Stimulated activated CD4-positive, alpha-beta T cell treated with anti-CD3 and anti-CD28 coated beads, Interleukin-4, amount 100 ng/mL, for 1 hour (primary cell): ENCODE measurements around the gene TSPAN18.

Experiments used
- DNase-seq: peaks from one replicate; pipeline ENCODE4 v3.0.0-alpha.2; 2020

The TSPAN18 gene

DNA sequence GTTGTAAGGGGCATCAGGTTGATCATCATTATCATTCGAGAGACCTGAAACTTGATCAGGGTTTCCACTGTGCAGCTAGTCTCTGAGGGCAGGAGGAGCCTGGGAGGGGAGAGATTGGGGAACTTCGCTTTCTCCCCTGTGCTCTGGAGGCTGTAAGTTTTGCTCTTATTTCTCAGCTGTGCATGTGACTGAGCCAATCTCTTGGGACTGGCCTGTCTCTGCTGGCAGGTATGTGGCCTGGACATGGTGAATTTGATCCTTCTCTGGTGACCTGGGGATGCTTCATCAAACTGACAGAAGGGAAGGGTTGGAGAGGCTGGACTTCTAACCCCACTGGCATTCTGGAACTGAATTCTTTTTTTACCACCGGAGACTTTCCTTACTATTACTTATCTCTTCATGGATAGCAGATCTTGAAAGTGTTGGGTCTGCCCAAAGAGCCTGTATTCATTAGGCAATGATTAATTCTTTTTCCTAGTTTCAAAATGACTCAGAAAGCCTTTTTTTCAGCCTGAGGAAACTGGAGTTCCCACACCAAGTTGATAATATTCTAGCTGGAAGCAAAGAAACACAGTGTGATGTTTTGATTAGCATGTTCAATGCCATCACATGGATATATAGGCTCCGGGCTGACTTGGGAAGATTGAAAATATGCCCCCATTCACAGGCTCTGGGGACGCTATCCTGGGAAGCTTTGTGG lies 36.5 kb downstream of the TSPAN18 start:
- DNase-seq: no peak

DNA sequence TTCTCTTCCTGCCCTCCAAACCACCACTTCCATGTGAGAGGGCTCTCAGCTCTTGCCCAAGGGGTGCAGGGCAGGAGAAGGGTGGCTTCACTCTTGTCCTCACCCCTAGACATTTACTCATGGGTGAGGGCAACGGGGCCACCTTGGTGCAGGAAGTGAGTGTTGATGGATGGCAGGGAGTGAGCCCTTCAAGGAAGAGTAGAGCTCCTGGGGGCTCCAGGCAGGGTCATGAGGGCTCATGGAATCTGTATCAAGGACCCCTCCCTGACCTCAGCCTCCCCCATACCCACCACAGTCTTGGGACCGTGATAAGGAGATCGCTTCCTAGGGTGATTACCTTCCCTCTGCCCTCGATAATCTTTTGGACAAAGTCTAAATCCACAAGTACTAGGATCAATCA lies 37.8 kb downstream of the TSPAN18 start:
- DNase-seq: no peak

DNA sequence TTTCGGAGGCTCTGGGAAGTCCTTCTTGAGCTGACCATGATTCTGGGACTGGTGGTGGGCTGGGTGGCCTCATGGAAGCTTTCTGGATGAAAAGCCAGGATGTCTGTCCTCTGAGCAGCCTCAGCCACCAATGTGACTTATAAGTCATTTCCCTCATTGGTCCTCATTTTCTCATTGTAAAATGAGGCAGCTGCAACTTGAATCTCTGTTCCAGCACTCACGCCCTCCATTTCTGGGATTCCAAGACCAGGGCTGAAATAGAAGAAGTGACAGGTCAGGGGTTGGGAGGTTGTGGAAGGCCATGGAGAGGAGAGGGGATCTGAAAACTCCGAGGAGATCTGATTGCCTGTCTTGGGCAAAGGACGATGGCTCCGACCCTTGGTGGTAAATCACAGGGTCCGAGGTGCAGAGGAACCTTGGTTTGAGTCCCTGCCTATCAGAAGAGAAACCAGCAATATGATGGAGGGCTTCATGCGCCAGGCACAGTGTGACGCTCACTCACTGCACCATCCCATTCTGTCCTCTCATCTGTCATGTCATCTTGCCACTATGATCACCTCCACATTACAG lies 38.3 kb downstream of the TSPAN18 start:
- DNase-seq: no peak

DNA sequence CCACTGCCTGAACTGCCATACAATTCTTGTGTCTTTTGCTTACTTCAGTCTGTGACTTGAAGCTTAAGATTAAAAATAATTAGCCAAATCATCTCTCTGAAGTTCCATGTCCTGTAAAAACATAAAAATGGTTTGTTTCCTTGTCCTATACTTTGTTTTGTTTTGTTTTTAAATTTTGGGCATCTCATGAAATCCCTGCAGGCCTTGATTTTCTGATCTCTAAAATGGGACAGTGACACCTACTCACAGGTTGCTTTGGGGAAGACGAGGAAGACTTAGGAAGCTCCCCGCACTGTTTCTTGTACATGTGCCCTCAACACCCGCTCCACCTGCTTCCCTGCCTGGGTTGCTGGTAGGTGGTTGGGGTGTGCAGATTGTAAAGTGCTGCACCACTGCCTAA lies 38.9 kb downstream of the TSPAN18 start:
- DNase-seq: no peak

DNA sequence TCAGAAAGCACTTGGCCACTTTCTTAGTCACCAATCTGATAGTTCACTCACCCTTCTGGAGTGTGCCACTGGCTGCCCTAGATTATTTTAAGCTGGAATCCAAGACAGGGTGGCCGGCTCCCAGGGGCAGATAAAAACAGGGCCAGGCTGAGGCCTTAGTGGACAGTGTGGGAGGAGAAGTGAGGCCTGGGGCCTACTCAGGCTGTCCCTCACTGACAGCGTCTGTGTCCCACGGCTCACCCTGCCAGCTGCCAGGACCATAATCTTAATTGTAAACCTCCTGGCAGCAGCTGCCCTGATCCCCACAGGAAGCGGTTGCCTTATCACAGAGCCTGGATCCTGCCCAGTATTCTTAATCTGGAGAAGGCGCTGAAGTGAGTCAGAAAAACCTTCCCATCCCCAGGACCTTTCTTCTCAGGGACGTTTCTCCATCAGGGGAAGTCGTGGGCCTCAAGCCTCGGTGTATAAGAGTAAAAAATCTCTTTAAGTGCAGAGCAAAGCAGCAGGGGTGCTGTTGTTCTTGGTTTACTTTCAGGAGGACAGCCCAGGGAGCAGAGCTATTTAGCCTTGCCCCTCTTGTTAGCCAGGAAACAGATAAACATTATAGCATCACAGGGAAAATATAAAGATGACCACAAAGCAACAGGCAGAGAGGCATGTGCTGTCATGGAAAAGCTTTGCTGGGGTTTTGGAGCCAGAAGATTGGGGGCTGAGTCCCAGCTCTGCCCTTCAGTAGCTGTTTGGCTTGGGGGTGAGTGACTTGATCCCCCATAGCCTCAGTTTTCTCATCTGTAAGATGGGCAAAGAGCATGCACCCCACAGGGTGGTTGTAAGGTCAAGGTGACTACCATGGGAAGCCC lies 39.6 kb downstream of the TSPAN18 start:
- no peak for DNase-seq

DNA sequence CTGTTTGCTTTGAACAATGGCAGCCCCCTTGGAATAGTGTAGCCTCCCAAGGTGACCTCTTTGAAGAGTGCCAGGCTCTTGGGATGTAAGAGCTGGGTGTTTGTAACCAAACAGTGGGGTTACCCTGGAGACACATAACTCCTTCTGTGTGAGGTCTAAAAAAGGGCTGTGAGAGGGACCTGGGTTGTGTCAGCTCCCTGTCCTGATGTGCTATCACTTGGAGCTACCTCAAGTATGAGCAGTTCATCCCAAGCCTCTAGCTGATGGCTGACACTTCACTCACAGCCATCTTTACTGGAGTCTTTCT lies 40.2 kb downstream of the TSPAN18 start:
- no peak for DNase-seq

DNA sequence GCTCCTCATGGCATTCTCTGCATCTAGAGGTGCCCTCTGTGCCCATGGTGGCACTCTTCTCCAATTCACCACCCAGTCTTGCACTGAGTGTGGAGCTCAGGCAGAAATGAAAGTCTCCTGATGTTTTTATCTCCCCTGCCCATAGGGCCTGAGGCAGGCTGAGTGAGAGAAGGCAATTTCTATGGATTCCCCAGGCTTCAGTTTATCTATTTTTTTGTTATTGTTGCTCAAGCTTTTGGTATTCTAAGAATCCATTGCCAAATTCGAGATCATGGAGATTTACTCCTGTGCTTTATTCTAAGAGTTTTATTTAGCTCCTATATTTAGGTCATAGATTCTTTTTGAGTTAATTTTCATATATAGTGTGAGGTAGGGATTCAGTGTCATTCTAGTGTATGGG lies 40.7 kb downstream of the TSPAN18 start:
- DNase-seq: no peak

DNA sequence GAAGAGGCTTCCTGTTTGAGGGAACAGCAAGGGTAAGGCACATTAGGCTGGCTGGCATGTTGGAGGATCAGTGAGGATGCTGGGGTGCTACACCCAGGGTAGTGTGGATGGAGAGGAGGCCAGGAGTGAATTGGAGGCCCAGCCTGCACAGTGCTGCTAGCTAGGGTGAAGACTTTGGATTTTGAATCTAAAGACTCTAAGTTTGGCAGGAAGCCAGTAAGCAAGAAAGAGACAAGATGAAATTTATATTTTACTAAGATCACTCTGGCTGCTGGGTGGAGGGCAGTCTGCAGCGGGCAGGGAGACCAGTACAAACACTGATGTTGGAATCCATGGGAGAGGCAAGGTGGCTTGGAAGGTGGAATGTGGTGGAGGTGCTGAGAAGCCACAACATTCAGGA lies 43.6 kb downstream of the TSPAN18 start:
- DNase-seq: no peak

DNA sequence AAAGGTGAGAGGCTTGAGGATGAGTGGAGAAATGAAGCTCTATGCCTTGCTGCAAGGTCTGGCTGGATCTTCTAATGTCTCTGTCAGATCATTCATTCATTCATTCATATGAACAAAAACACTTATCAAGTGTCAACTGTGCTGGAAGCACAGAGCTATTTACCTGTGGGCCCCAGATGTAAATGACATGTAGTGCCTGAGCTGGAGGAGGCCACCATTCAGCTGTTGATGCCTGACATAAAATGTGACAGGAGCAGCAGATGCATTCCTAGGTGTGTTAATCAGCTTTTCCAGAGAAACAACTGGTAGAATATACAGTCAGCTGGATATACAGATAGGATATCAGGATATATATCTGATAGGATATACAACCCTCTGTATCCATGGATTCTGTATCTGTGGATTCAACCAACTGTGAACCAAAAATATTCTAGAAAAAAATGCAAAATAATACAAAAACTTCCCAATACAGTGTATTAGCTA lies 44.5 kb downstream of the TSPAN18 start:
- no peak for DNase-seq

DNA sequence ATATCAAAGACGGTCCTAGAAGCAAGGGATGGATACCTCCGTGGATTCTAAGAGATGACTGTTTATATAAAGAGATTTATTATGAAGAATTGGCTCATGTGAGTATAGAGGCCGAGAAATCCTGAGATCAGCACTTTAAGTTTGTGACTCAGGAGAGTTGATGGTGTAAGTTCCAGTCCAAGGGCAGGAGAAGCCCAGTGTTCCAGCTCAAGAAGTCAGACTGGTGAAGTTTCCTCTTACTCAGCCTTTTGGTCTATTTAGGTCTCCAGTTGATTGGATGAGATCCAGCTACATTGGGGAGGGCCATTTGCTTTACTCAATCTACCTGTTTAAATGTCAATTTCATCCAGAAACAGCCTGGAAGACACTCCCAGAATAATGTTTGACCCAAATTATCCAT lies 45.1 kb downstream of the TSPAN18 start:
- DNase-seq: no peak

DNA sequence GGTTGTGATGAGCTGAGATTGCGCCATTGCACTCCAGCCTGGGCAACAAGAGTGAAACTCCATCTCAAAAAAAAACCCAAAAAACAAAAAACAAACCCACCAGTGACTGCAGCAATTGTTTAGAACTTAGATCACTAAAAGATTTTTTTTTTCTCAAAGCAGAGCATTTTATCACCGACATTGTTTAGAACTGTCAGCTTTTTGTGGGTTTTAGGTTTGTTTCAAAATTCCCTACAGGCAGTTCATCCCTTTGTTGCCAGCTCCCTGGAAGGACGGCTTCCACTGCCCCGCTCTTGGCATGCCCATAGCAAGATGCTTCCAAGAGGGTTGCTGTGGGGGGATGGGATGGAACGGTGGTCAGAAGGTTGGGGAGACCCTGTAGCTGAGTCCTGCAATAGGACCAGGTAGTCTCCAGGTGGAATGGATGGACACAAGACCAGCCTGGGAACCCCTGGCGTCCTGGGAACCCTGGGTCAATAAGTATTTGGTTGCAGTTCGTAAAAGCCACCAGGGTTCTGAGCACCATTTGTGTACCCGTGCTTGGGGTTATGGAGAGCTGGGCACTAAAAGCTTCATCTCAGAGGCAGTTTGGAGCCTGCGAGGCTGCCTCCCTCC lies 46.7 kb downstream of the TSPAN18 start:
- no peak for DNase-seq

DNA sequence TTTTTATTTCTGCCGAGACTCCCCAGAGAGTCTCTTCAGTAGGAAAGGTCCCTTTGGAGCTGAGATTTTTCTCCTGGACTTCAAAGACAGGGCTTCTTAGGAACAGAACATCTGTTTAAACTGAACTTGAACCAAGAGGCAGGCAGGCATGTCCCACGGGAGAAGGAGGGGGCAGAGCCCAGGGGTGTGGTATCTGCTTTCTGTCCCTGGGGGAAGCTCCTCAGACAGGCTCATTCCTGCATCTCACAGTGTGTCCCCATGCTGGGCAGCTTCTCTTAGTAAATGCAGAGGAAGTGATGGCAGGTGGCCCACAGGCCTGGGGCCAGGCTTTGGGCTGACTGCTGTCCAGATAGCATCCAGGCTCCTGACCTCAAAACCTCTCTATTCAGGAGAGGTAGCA lies 47.3 kb downstream of the TSPAN18 start:
- no peak for DNase-seq

DNA sequence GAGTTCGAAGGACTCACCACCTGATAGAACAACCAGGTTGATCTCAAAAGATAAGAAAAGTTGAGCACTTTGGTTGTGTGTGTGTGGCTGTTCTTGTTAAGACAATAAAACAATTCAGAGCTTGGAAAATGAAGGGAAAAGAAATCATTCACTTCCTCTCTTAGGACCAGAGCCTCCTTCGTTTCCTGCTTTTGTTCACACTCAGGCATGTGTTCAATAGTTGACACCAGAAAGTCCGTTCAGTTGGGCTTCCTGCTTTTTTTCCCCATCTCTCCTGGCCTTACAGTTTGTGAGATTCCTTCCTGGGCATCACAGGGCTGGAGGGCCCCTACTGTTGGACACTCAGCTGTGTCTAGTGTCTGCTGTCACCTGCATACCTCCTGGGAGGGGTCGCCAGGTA lies 48.0 kb downstream of the TSPAN18 start:
- no peak for DNase-seq

DNA sequence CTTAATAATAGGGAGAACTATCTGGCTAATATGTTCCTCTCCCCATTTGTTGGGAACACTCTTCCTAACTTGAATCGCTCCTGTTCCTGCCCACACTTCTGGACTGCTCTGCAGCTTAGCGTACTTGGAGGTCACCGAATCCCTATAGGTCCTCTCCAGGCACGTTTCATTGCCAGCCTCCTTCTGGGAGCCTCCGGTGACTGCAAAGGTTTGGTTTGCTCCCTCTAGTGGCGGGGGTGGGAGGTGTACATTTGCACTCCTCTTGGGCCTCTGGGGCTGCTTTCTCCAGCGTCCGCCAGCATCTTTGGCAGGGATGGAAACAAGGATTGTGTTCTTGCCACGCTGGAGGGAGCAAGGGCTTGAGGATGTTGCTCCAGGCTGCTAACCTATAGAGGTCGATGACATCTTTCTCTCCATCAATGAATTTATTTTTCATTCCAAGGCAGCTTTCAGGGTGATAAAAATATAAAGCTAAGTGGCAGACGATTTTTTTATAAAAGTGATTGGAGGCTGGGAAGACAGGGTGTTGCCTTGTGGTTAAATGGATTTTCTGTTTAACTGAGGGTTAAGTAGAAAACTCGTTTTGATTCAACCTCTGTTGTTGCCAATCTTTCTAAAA lies 48.7 kb downstream of the TSPAN18 start:
- peak; percentile 60 for DNase-seq

DNA sequence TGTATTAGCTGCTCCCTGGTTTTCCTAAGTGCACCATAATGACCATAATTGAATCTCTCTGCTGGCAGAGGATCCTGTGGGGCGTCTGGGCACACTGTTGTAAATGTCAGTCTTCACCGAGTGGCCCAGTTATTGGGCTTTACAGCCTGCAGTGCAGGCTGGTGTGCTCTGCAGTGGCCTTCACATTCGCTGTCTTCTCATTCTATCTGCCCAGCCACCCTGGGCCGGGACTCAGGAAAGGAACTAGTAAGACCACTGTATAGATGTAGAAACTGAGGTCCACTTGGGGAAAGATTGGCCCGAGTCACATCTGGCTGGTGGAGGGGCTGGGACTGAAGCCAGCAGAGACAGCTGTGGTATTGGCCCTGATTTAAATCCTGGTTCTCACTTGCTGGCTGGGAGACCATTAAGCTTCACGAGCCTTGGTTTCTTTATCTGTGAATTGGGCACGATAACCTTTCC lies 49.3 kb downstream of the TSPAN18 start:
- DNase-seq: no peak

DNA sequence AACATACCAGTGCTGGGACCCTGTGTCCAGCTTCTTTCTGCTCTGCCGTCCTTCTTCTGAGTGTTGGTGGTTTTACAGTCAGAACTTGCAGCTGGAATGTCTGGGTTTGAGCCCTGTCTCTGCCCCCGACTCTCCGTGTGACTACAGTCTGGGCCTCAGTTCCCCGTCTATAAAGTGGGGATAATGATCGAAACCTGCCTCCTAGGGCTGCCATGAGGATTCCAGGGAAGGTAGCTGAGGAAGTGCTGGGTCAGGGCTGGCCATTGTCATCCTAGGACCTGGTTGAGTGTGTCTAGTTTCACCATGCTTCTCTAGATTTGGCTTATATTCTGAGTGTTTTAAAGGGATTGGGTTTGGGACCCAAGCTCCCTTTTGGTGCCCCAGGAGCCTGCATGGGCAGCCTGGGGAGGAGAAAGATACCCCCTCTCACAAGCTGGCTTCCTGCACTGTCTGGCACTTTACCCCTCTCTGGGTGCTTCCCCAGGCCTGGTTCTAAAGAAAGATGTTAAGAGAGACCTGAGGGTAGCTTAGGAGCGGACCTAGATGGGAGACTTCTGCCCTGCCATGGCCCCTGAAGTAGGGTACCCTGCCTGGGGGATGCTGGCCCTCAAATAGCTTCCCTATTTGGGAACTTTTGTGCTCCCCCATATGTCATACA lies 49.9 kb downstream of the TSPAN18 start:
- DNase-seq: no peak

DNA sequence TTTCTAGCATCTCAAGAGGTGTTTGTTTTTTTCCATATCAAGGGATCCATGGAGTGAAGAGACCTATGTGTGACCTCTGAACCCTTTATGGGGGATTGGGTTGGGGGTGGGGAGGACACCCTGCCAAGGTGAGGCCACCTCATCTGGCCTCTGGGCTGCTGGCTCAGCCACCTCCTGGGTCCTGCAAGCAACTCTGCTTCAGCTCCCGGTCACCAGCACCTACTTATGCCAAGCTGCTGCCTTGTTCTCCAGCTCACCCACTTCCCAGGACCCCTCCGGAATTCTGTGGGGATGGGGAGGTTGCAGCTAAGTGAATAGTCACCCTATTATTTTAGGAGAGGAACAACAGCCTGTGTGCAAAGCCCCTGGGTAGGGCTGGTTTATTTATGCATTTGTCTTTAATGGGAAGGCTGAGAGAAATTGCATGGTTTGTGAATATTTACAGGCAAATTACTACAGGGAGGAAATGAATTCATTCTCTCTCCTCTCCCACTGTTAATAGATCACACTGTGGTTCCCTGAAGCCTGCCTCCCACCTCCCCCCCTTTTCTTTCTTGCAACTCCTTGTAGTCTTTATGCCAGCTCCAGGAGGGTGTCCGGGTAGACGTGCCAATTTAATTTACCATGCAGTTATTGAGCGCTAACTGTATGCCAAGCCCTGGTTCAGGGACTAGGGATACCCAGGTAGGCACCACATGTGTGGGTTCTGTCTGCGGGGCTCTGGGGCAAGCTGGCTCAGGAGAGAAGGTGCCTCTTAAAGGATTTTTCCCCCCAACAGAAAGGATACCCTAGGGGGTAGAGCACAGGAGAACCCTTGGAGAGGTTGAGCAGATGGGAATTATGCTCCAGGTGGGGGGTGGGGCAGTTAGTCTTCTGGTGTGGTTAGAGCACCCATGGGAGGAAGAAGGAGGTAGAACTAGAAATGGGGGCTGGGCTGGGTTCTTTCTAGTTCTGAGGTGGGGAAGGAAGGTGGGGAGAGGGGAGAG lies 50.7 kb downstream of the TSPAN18 start:
- no peak for DNase-seq

DNA sequence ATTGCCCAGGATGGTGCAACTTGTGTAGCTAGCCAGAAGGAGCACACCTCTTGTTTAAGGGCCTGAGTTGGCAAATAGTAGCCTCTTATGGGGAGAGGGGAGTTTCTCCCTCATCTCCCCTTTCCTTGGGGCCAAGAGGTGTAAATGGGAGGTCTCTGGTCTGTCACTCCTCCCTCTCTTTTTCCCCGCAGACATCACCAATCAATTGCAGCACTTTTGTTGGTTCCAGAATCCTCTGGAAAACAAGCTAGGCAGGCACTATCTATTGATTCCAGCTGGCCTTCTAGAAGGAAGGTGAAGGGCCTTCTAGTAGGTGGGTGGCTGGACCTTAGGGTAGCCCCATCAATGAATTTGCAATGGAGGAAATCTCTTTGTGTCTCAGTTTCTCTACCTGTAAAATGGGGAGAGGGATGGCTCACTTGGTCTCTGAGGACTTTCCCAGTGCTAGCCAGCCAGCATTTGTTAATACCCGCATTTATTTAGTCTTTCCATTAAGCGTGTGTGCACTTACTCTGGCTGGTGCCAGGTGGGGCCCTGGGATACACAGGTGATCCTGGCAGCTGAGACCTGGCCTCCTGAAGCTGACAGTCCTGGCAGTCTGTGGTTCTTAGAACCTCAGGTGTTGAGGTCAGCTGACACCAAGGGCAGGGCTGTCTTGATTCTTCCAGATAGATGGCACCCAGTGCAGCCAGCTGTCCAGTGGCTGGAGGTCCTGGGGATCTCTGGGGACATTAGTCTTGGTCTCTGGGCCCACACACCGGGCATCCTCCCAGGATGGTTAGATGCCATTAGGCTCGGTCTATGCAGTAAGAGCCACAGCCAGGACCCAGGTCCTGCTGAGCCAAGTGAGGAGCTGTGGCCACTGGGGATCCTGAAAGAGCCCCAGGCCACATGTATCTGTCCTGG lies 51.7 kb downstream of the TSPAN18 start:
- no peak for DNase-seq

DNA sequence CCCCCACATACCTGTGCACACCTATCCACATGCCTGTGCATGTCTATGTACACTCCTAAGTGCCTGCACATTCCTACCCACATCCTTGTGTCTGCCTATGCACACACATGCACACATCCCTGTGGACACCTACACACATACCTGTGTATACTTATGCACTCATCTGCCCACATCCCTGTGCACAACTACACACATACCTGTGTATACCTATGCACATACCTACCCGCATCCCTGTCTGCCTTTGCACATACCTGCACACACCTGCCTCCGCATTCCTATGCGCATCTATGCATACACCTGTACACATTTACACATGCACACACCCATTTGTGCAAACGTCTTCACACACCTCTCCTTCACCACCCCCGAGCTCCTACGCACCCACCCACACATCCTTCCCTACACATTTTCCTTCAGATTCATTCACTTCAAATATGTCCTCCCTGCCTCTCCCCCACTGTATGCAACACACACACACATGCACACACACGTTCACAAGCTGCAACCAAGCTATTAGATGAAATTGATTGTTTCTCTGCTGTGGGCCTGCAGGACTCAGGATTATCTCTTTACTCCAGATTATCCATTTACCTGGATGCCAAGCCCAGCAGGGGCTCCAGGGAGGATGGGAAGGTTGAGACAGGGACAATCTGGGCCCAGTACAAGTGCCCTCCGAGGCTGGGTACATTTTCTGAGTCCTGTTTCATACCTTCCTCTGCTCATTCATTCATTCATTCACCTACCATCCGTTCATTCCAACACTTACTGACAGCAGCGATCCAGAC lies 53.2 kb downstream of the TSPAN18 start:
- DNase-seq: no peak
